Kidney tubule cell (primary cell): Measurements from ENCODE around the gene SLIT1.

Source experiments
- DNase-seq: peaks from one replicate; pipeline ENCODE4 v3.0.0-alpha.2; 2018; ENCODE audit warnings: low spot score

SLIT1 gene

DNA sequence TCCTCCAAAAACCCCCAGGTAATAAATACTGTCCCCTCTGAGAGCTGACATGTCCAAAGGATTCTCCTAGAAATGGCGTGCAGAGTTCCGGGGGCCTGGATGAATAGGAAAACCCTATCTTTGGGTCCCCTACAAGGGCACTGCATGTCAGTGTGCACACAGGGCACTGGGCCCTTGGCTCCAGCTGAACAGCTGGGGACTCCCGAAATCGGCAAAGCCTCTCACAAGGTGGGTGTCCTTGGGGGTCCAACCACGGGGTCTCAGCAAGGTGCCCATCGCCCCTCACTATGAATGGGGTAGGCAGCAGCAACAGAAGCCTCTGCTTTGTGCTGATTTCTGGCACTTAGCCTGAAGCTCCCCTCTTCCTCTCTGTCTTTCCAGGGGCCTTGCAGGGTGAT is 46.1 kb downstream of the SLIT1 start:
- DNase-seq = no peak

DNA sequence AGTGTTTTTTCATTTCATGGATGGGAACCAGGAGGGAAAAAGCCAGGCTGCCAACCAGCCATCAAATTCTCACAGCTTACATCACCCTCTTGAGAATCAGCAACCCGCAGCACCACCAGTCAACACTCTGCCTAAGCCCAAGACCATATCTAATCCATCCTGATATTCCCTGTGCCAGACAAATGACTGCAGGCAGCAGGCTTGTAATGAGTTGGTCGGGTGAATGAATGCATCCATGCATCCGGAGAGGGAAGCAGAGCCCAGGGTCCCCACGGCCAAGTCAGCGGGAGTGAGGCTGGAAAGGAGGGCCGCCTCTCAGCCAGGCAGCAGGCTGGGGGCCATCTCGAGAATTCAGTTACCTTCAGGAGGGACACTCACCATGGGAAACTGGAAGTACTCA is 46.9 kb downstream of the SLIT1 start:
- DNase-seq = no peak

- peak; percentile 16 for DNase-seq
Observed at GRCh38 chr10:97138174-97138573, 47.6 kb downstream of the SLIT1 start.

DNA sequence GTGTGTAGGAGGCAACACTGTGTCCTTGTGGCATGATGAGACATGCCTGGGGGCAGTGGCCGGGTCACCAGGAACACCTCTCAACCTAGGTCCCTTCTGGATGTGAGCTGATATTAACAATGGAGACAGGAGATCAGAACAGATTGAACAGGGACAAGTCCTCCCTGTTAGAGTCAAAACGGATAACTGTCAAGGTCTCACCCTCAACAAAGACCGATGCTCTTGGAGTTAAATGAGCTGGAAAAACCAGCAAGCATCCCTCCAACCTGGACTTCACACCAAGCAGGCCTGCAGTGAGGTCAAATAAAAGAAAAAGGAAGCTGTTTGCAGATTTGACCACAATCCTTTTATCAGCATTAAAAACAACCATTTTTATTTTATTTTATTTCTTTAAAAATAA is 49.0 kb downstream of the SLIT1 start:
- DNase-seq = no peak

DNA sequence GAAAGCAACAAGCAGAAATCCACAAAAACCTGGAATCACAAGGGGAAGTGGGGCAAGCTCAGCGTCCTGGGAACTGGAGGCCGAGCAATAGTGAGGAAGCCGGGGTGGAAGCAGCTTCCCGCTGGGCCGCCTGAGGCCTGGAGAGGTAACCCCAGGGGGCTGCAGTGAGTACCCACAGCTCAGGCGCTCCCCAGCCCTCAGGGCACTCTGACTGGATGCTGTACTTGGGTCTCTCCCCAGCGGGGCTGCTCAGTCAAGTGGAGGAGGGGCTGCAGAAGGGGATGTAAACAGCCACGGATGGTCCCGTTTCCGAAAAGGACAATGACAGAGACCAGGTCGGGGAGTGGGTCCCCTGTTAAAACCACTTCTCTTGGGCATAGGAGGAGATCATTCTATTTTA is 50.3 kb downstream of the SLIT1 start:
- no peak for DNase-seq

DNA sequence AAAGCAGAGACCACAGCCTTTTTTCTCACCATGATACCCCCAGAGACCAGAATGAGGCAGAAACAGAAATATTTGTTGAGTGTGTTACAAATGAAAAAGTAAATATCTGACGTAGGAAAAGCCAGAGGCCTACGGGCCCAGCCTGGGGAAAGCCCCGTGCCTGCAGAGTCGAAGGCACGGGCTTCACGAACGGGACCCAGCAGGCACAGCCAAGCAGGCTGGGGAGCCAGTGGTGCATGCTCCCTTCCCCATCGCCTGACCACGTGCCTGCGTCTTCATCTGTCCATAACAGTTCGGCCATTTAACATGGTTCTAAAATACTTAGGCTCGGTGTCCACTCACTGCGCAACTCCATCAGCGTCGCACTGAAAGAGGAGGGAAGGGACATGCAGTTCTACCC is 50.8 kb downstream of the SLIT1 start:
- DNase-seq = no peak

- DNase-seq = no peak
Observed at GRCh38 chr10:97134110-97134509, 51.6 kb downstream of the SLIT1 start.

- no peak for DNase-seq
Observed at GRCh38 chr10:97132273-97132672, 53.5 kb downstream of the SLIT1 start.

GRCh38 chr10:97131666-97132065 is 54.1 kb downstream of the SLIT1 start:
- no peak for DNase-seq

DNA sequence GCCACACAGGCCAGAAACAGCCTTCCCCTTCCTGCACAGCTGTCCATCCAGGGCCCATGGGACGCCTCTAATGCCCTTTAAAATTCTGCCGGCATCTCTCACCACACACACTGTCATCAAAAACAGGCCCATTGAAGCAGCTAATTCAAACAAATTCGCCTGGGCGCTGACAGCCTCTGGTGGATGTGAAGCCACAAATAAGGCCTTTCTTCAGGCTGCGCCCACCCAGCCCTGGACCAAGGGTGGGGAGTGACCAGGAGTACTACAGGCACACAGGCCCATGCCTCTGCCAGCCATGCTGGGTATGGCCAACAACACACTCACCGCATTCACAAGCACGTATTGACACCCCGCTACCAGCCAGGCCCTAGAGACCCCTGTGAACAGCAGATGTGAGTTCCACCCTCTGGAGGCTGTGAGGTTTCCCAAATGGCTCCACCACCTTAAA is 54.6 kb downstream of the SLIT1 start:
- DNase-seq = no peak

GRCh38 chr10:97129666-97130065 is 56.1 kb downstream of the SLIT1 start:
- DNase-seq = no peak

DNA sequence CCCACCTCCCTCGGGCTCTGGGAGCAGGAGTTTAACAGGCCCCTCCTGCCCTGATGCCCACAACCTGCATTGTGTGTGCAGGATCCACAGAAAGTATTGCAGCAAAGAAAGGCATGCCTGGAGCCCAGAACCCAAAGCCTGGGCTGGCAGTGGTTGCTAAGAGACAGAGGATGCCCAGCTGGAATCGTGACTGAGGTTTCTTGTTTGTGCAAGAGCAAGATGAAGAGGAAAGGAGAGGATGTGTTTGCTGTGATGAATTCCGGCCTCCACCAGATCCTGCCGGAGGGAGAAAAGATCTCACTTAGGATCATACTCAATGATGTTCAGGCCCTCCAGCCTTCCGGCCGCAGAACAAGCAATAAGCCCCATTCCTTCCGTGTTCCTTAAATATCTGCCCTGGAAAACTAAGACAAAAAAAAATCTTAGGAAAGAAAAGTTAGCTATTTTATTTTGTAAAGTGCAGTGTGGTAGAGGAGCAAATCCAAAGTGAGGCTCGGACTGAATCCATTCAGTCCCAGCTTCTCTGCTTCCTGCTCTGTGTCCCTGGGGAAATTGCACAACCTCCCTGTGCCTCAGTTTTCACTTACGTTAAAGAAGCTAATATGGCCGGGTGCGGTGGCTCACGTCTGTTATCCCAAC is 57.1 kb downstream of the SLIT1 start:
- no peak for DNase-seq

DNA sequence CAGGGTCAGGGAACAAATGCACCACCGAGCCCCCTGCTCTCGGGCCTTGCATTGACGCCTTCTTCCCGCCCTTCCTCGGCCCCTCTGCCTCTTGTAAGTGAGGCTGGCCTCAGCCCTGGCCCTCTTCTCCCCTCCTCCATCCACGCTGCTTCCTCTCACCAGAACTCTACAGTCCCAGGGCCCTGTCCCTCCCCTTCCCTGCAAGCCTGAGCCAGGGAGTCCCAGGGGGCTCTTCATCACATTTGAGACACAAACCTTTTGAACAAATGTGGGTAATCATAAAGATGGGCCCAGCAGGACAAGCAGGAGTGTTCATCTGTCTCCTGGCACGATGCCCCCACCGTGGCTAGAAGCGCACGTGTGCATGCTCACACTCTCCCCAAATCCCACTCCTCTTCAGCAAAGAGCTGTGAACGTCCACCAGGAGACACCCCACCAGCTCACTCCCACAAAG is 57.7 kb downstream of the SLIT1 start:
- no peak for DNase-seq

- DNase-seq = no peak
Observed at GRCh38 chr10:97127509-97127908, 58.2 kb downstream of the SLIT1 start.

DNA sequence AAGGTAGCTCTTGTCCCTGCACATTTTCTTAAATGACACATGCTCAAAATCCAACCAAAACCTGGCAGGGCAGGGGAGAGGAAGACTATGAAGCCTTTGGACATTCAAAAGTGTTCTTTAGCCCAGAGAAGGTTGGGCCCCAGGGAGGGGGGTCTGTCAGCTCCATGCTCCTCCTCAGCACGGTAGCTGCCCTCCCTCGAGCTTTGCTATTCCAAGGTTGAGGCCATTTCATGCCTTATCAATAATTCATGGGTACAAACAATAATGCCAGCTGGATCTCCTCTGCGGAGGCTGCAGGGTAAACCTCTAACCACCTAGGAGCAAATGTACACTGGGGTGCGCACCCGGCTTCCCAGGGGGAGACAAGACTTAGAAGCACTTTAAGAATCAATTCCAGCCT is 61.5 kb downstream of the SLIT1 start:
- no peak for DNase-seq

GRCh38 chr10:97123765-97124164 is 62.0 kb downstream of the SLIT1 start:
- DNase-seq = no peak

DNA sequence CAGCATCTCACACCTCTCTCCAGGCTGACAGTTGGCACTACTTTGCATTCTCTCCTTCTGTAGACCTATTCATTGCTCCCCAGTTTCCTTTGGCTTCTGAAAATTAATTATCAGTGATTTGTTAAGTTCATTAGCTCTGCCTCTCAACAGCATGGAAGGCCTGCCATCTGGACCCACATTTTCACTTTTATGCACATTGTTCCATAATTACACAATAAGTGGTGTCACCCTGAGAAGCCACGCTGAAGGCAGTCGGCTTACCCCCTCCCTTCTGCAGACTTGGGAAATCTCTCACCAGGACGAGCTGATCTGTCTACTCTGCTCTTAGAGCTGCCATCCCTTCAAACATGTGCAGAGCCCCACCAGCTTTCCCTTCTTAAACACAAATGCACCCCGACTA is 64.7 kb downstream of the SLIT1 start:
- no peak for DNase-seq

- no peak for DNase-seq
Observed at GRCh38 chr10:97120370-97120769, 65.4 kb downstream of the SLIT1 start.

DNA sequence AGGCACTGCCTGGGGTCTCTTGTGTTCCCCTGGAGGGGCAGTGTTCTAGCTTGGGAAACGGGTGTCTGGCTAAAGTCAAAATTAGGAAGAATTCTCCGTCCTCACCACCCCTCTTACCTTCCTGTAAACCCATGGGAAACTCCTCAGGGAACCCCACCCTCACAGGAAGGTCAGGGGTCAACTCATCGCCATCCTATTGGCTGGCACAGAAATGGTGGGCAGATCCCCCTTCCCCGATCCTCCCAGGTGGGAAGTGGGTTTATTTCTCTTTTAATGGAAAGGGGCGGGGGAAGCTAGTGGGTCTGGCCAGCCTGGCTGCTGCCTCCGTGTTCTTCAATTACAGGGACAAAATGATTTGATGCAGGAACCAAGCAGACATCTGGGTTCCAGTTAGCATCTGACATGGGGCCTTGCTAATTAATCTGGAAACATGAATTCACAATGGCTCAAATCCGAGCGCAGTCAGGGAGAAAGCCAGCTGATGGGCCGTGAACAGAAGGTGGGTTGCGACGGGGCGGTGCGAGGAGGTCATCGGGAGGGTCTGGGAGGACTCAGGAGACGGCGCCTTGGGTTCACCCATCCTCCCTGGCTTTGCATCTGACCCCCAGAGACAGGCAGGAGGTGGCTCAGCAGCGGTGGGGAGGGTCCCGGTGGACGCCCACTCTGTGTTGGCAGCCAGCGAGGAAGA is 66.6 kb downstream of the SLIT1 start:
- no peak for DNase-seq

GRCh38 chr10:97117372-97117771 is 68.4 kb downstream of the SLIT1 start:
- DNase-seq = peak; percentile 37

DNA sequence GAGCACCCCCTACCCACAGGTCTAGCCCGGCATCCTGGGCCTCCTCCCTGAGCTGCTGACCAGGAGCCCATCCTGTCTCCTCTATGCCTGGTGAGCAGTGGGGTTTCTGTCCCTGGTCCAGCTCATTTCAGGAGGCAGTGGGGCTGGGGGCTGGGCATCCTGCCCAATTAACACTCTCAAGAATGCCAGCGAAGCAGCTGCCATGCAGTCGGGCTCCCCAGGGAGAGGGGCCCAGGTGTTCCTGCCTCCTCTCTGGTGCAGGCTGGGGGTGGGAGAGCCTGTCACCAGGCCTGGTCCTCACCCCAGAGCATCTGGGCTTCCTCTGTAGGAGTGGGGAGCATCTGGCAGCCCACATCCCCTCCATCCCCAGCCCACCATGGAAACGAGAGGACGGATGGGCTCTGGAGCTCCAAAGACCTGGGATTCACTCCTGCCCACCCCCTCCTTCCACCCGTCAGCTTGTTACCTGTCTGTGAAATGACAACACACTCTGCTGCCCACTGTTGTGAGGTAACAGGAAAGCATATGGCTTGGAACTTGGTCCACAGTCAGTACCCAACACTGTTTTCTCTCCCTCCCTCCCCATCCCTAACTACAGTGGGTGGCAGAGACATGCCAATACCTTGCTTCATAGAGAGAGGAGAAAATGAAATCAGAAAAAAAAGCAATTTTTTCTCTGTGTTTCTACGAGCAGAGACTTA is 69.1 kb downstream of the SLIT1 start:
- no peak for DNase-seq

- DNase-seq = no peak
Observed at GRCh38 chr10:97115846-97116245, 69.9 kb downstream of the SLIT1 start.

DNA sequence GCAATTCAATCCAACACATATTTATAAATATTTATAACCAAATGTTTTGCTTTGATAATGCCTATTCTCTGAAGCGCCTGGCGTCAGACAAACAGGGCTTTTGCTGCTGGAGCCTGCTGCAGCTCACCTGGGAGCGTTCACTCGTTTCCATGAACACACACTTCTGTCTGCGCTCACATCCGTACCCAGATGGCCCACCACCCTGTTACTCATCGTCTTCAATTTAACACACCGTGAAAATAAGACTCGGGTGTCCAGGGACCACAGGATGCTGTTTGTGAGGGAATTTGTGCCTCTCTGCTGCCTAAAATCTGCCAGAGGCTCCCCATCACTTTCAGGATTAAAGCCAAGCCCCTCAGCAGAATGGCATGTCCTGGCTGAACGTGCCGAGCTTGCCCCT is 74.1 kb downstream of the SLIT1 start:
- no peak for DNase-seq
